H1 (cell line): ENCODE data around the gene CIC. TPM values are rescaled to one million over a fixed set of nuclear protein-coding genes. Genes with fewer than 3 reads are reported as not detected.

Source experiments
- CTCF ChIA-PET: fragments of 300-600 bp; sonication (Branson Sonifier 250); formaldehyde crosslinking; loops from one replicate; lab custom pipeline; 2021; ENCODE audit not compliant: partially characterized antibody; lab: Charles Lee
- POLR2A ChIA-PET: fragments of 300-600 bp; sonication (Branson Sonifier 250); formaldehyde crosslinking; loops from one replicate; lab custom pipeline; 2021; ENCODE audit warnings: inconsistent platforms; ENCODE audit not compliant: partially characterized antibody; lab: Charles Lee
- DNase-seq, 2 experiments: peaks; one replicate each; pipeline versions ENCODE4 v3.0.0 to v3.0.0-alpha.2; 2010 to 2022; ENCODE audit warnings: low spot score in 2 of 2, low read depth in 1 of 2, mixed read lengths in 1 of 2
- FAIRE-seq: peaks from 2 replicates; lab custom pipeline; 2011; peaks lifted over from hg19 to GRCh38; lab: Jason Lieb, UNC
- H2AFZ ChIP-seq: 2 replicates; pipeline ENCODE4 v1.8.1; 2012; ENCODE audit warnings: low read length, inconsistent platforms
- H2AK5ac ChIP-seq: 2 replicates; pipeline ENCODE4 v1.6.1; 2013; ENCODE audit warnings: low read depth, low read length
- H2BK120ac ChIP-seq: replicated peaks from 2 replicates; pipeline ENCODE3; 2013; ENCODE audit warnings: low read depth, low read length, inconsistent platforms
- H2BK12ac ChIP-seq: 2 replicates; pipeline ENCODE4 v1.6.1; 2013; ENCODE audit warnings: low read depth, low read length
- H2BK15ac ChIP-seq: 2 replicates; pipeline ENCODE4 v1.6.1; 2013; ENCODE audit warnings: low read length
- H2BK20ac ChIP-seq: 2 replicates; pipeline ENCODE4 v1.6.1; 2013; ENCODE audit warnings: low read length
- H2BK5ac ChIP-seq: 2 replicates; pipeline ENCODE4 v1.6.1; 2013; ENCODE audit warnings: low read depth, low read length
- H3K14ac ChIP-seq: 2 replicates; pipeline ENCODE4 v1.6.1; 2013; ENCODE audit warnings: inconsistent platforms; ENCODE audit not compliant: insufficient read length
- H3K18ac ChIP-seq: 2 replicates; pipeline ENCODE4 v1.6.1; 2013; ENCODE audit warnings: low read length; ENCODE audit errors: extremely low read depth
- H3K23ac ChIP-seq: 2 replicates; pipeline ENCODE4 v1.6.1; 2013; ENCODE audit warnings: inconsistent platforms; ENCODE audit not compliant: insufficient read length
- H3K23me2 ChIP-seq: 2 replicates; pipeline ENCODE4 v1.6.1; 2013; ENCODE audit warnings: low read depth, low read length
- H3K27ac ChIP-seq: 2 replicates; pipeline ENCODE4 v1.6.1; 2011; ENCODE audit warnings: low read depth, low read length, inconsistent platforms
- H3K27me3 ChIP-seq, 4 experiments: replicated peaks in 1 of 4; 1 replicate in 1 of 4; 2 replicates in 3 of 4; pipeline versions ENCODE4 v1.6.1 to v1.8.1; 2011 to 2013; ENCODE audit warnings: low read length in 3 of 4, mild to moderate bottlenecking in 3 of 4, inconsistent platforms in 2 of 4, mixed read lengths in 2 of 4, moderate library complexity in 1 of 4; ENCODE audit not compliant: control insufficient read depth in 3 of 4, insufficient read depth in 3 of 4; ENCODE audit errors: extremely low read depth in 1 of 4
- H3K36me3 ChIP-seq, 4 experiments: 2 replicates each; pipeline versions ENCODE4 v1.6.1 to v1.8.1; 2011 to 2013; ENCODE audit warnings: mild to moderate bottlenecking in 4 of 4, low read length in 3 of 4, moderate library complexity in 2 of 4, control low read depth in 1 of 4, inconsistent platforms in 1 of 4; ENCODE audit not compliant: insufficient read depth in 4 of 4, control insufficient read depth in 2 of 4
- H3K4ac ChIP-seq: replicated peaks from 2 replicates; pipeline ENCODE3; 2013; ENCODE audit warnings: low read length, low read depth, mixed read lengths, inconsistent platforms; ENCODE audit not compliant: insufficient read length
- H3K4me1 ChIP-seq, 4 experiments: replicated peaks in 1 of 4; 1 replicate in 1 of 4; 2 replicates in 3 of 4; pipeline versions ENCODE4 v1.6.1 to v1.8.1; 2011 to 2013; ENCODE audit warnings: low read length in 3 of 4, inconsistent platforms in 2 of 4, mixed read lengths in 1 of 4; ENCODE audit not compliant: insufficient read depth in 4 of 4, control insufficient read depth in 3 of 4
- H3K4me2 ChIP-seq, 2 experiments: 2 replicates each; pipeline versions ENCODE4 v1.6.1 to v1.8.1; 2011 to 2013; ENCODE audit warnings: low read depth in 2 of 2, low read length in 2 of 2, control low read depth in 1 of 2, inconsistent platforms in 1 of 2, mild to moderate bottlenecking in 1 of 2; ENCODE audit not compliant: insufficient read depth in 1 of 2
- H3K4me3 ChIP-seq, 4 experiments: fragments of 200-600, 300-600 bp in 1 of 4; sonication (generic), shearing (Covaris generic), sonication (Bioruptor Twin) in 1 of 4; 2 replicates each; pipeline versions ENCODE4 v1.5.1 to v1.8.1; 2011 to 2016; ENCODE audit warnings: low read length in 4 of 4, low read depth in 3 of 4, control low read depth in 2 of 4, inconsistent platforms in 2 of 4, mild to moderate bottlenecking in 2 of 4, mixed read lengths in 1 of 4, moderate library complexity in 1 of 4; ENCODE audit not compliant: insufficient read depth in 2 of 4; ENCODE audit errors: extremely low read depth in 1 of 4
- H3K56ac ChIP-seq: replicated peaks from 2 replicates; pipeline ENCODE3; 2013; ENCODE audit warnings: low read depth, mild to moderate bottlenecking, mixed read lengths, low read length, inconsistent platforms; ENCODE audit not compliant: insufficient read length
- H3K79me1 ChIP-seq: 2 replicates; pipeline ENCODE4 v1.6.1; 2013; ENCODE audit warnings: low read depth, low read length, control low read depth
- H3K79me2 ChIP-seq, 2 experiments: 2 replicates each; pipeline versions ENCODE4 v1.6.1 to v1.8.1; 2012 to 2013; ENCODE audit warnings: low read length in 2 of 2, mild to moderate bottlenecking in 2 of 2, inconsistent platforms in 1 of 2; ENCODE audit not compliant: insufficient read depth in 2 of 2, control insufficient read depth in 1 of 2
- H3K9ac ChIP-seq, 4 experiments: replicated peaks in 1 of 4; 1 replicate in 1 of 4; 2 replicates in 3 of 4; pipeline versions ENCODE4 v1.6.1 to v1.8.1; 2011 to 2013; ENCODE audit warnings: low read depth in 3 of 4, low read length in 3 of 4, control low read depth in 2 of 4, mild to moderate bottlenecking in 2 of 4, moderate library complexity in 2 of 4, inconsistent platforms in 1 of 4; ENCODE audit errors: extremely low read depth in 1 of 4
- H3K9me3 ChIP-seq, 2 experiments: 2 replicates each; pipeline versions ENCODE4 v1.6.1 to v1.8.1; 2012 to 2013; ENCODE audit warnings: mild to moderate bottlenecking in 2 of 2, moderate library complexity in 2 of 2, control low read depth in 1 of 2, inconsistent platforms in 1 of 2, low read depth in 1 of 2, low read length in 1 of 2, mixed read lengths in 1 of 2; ENCODE audit not compliant: insufficient read depth in 2 of 2
- H4K20me1 ChIP-seq, 2 experiments: replicated peaks in 1 of 2; 2 replicates each; pipeline versions ENCODE3 to v1.8.1; 2011 to 2013; ENCODE audit warnings: inconsistent platforms in 2 of 2, low read length in 2 of 2, mild to moderate bottlenecking in 1 of 2; ENCODE audit not compliant: insufficient read depth in 2 of 2, control insufficient read depth in 1 of 2
- H4K5ac ChIP-seq: 2 replicates; pipeline ENCODE4 v1.6.1; 2013; ENCODE audit warnings: low read length, low read depth, mixed read lengths, inconsistent platforms; ENCODE audit not compliant: insufficient read length
- H4K8ac ChIP-seq: 2 replicates; pipeline ENCODE4 v1.8.0; 2013; ENCODE audit warnings: mild to moderate bottlenecking, moderate library complexity, low read length, inconsistent platforms; ENCODE audit not compliant: insufficient read depth; ENCODE audit errors: extremely low read depth
- H4K91ac ChIP-seq: replicated peaks from 2 replicates; pipeline ENCODE3; 2013; ENCODE audit warnings: low read length, mixed read lengths, inconsistent platforms; ENCODE audit not compliant: insufficient read length
- CHD1 ChIP-seq: IDR thresholded peaks from 2 replicates; pipeline ENCODE4 v1.6.1; 2012; ENCODE audit warnings: low read depth, low read length, improper control_type of control experiment
- MAFK ChIP-seq: IDR thresholded peaks from 2 replicates; pipeline ENCODE4 v1.6.1; 2012; ENCODE audit warnings: low read depth, mild to moderate bottlenecking, improper control_type of control experiment, low read length
- RBBP5 ChIP-seq: IDR thresholded peaks from 2 replicates; pipeline ENCODE4 v1.7.1; 2012; ENCODE audit warnings: low read depth, mild to moderate bottlenecking, inconsistent platforms, low read length, moderate library complexity, borderline replicate concordance
- polyA plus RNA-seq, 7 experiments: library from polyadenylated mRNA; depleted of rRNA in 3 of 7; stranded (reverse) in 5 of 7; unstranded in 2 of 7; fragments of >200 nt in 5 of 7; fragments of 200-250 nt in 2 of 7; gene quantifications; 1 replicate in 5 of 7; 2 replicates in 1 of 7; 4 replicates in 1 of 7; pipeline versions ENCODE4 v1.2.1 to v1.2.3, GENCODE V29; 2011 to 2013; ENCODE audit warnings: missing spikeins in 2 of 7, mixed read lengths in 2 of 7
- total RNA-seq: library from RNA; stranded (reverse); fragmentation: NEBNext Ultra II Directional; extraction: Animal tissue kit (Norgen Biotek cat#: 25700); gene quantifications from 2 replicates; pipeline ENCODE4 v1.2.1, GENCODE V29; 2021

Gene CIC
- total and polyA plus RNA-seq, 2 of the 8 experiments (the other 6 are each of a cell fraction or from before 2014, with no cell fraction given) = 13.2 to 43.6 TPM

- DNase-seq (no peak), FAIRE-seq (no peak)
- no peak overlapping the region for H4K91ac ChIP-seq
- no peaks in the 10 kb centered on the region for H3K36me3 ChIP-seq
- no peak overlapping the region for H3K27ac ChIP-seq
- POLR2A ChIA-PET = no interaction called here
- peaks cover 0 to 8% of the 10 kb centered on the region in 2 experiments for H4K20me1 ChIP-seq
- H3K4ac ChIP-seq = no peak overlapping the region
- no peak overlapping the region for H3K56ac ChIP-seq
- CTCF ChIA-PET = interaction anchor here (0.6 to 8.8 kb wide), 5 partner anchors 18 to 178 kb away, joined by 3 to 90 read pairs (median 4); no protein-coding TSS in a partner anchor
- no peak overlapping the region for H3K18ac ChIP-seq
- peaks cover 0 to 16% of the 10 kb centered on the region in 2 experiments; a peak in 1 of 4 replicates for H3K79me2 ChIP-seq
- H2AK5ac ChIP-seq = no peak overlapping the region
- no peak overlapping the region for H2BK120ac ChIP-seq
- H3K27me3 ChIP-seq = peaks cover 0 to 15% (median 8%) of the 10 kb centered on the region in 4 experiments; a peak in 5 of 7 replicates
- H2BK12ac ChIP-seq = no peak overlapping the region
- H2BK5ac ChIP-seq = no peak overlapping the region
- H2AFZ ChIP-seq = no peak overlapping the region
- H3K14ac ChIP-seq = no peak overlapping the region
- peaks cover 6% of the 10 kb centered on the region; the same call in 1 of the 2 replicates for H3K79me1 ChIP-seq
- no peak overlapping the region for H2BK15ac ChIP-seq
- H3K9ac ChIP-seq = no peak overlapping the region
- H3K23me2 ChIP-seq = peaks cover 13% of the 10 kb centered on the region; the same call in 1 of the 2 replicates
- no peak overlapping the region for H4K8ac ChIP-seq
- H4K5ac ChIP-seq = no peak overlapping the region
- no peak overlapping the region for H3K23ac ChIP-seq
- no peaks in the 10 kb centered on the region for H3K9me3 ChIP-seq
- H2BK20ac ChIP-seq = no peak overlapping the region
- no peak overlapping the region for H3K4me3 ChIP-seq
- peaks cover 0 to 4% (median 1%) of the 10 kb centered on the region in 4 experiments; a peak in 2 of 7 replicates for H3K4me1 ChIP-seq
- H3K4me2 ChIP-seq = peak overlapping the region; percentile 80 to 89; a peak in 2 of 4 replicates
- no peak for TF ChIP-seq CHD1
- TF ChIP-seq RBBP5 = no peak
- TF ChIP-seq MAFK = no peak
- TF ChIP-seq, all 59 proteins: peak for 0
Measured at GRCh38 chr19:42326969-42327368, 57.9 kb downstream of the CIC start.
